ENCODE results near the gene PPP2R2B.

Gene PPP2R2B

DNA sequence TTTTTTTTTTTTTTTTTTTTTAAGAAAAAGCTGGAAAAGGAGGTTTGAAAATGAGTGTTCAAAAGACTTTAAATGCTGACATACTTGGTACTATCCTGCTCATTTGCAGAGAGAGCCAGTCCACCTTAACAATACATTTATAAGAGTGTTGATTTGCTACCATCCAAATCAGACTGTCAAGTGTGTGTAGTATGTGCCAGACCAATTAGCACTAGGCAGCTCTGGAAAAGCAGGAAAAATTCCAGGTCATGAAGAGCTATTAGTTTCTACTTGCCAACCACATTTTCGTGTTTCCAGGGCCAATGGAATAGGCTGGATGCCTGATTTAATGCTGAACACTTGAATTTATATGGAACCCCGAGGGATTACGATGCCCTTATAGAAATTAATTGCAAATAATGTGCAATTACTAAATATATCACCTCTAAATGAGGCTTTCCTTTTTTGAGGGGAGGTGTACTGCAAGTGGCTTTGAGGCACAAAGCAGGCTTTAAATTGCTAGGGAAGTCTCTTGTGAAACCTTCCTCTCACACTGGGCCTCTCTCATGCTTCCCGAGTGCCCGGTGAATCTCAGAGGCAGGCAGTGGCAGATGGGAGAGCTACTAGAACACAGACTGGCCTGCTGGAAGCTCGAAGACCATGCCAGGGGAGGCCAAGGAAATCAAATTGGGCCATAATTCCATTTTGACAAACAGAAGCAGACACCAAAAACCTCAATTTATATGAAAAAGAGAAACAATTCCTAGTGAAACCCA lies 178.7 kb downstream of the PPP2R2B start:
- DNase-seq (ENCODE audit: low spot score), result no peak

DNA sequence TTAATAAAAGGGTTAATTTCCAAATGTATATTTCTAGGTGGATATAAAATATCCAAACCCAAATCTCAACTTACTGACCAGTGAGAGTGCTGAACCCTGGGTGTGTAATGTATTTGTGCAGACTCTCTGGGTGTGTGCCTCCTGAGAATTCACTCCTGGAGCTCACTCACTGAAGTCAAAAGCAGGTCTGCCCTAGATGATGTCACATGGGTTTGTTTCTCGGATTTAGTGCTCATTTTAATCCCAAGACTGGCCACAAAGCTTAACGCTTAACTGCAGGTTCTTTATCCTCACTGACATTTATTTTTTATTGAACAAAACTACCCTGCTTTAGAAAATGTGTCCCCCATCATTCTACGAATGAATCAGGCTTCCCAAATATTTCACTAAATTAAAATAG lies 179.4 kb downstream of the PPP2R2B start:
- DNase-seq (ENCODE audit: low spot score), result no peak

DNA sequence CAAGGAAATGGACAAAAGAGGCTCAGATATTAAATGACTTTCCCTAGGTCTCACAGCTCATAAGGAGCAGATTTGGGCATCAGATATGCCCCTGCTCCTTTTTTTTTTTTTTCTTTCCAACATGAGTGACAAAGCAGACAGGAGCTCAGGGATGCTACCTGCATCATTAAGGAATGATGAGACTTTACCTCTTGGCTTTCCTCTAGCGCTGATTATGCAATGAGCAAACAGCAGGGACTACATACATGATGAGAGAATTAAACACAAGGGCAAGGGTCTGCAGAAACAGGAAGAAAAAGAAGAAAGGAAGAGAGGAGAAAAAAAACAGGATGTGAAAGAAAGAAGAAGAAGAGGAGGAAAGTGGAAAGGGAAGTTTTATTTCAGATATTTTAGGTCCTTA lies 179.9 kb downstream of the PPP2R2B start:
- DNase-seq (ENCODE audit: low spot score), result no peak

DNA sequence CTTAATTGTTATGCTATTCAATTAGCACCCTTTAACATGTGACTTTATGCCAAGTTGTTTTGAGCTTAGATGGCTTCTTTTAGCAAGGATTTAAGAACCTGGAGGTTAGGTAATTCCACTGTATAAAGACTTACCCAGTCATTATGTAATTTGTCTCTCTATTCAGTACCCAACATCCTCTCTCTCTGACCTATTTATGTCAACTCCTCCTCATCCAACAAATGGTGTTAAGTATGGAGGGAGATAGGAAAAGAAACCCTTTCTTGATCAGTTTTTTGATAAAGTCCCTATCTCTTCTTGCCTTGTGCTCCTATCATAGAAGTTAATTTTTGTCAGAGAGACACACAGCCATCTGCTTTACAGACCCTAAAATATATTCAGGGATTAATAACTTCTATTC lies 181.3 kb downstream of the PPP2R2B start:
- DNase-seq (ENCODE audit: low spot score), result no peak

DNA sequence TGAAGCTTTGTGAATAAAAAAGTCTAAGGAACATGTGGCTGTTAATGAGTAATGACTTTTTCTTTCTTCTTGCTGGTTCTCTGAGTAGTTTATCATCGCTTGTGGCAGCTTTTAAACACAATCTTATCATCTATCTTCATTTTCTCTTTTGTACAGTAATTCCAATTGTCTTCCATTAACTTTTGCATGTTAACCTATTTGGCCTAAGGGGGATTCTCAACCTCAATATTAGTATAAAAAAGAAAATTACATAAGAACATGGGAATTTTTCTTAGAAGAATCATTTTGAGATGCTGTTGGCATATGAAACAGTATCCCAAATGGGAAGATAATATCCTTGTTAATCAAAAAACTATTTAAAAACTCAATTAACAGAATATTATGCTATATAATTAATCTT lies 182.9 kb downstream of the PPP2R2B start:
- no peak for DNase-seq (ENCODE audit: low spot score)

DNA sequence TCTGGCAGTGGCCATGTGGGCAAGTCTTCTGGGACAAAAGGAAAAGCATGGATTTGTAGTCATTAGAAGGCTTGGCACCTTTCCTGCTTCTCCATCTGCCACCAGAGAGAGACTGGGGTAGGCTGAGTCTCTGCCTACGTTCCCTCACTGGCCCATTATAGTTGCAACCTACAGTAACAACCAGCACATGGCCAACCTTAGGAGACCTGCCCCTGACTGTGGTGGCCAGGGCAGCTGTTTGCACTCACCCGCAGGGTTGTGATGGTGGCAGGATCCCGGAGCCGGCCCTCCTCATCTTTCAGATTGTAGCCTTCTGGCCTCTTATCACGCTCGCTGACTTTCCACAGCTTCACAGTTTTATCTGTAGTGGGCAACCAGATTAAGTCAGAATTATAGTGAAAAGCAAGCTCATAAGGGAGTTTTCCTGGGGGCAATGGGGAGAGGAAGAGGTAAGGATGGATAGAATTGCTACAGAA lies 187.6 kb downstream of the PPP2R2B start:
- DNase-seq (ENCODE audit: low spot score), result no peak

DNA sequence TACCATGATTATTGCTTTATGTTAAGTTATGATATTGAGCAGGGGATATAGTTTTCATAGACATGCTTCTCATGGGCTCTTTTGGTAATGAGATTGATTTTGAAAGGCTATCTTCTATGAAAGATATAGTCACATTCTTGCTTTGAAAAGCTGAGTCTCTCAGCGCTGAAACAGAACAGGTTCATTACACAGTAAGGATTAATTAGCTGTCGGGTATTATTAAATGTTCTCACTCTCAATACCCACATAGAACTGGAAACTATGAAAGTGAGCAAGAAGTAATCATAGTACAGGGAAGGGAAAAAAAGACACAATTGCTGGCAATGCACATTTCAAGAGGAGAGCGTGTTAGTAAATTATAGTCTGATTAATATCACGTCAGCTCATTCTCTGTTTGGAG lies 190.9 kb downstream of the PPP2R2B start:
- DNase-seq (ENCODE audit: low spot score), result no peak

DNA sequence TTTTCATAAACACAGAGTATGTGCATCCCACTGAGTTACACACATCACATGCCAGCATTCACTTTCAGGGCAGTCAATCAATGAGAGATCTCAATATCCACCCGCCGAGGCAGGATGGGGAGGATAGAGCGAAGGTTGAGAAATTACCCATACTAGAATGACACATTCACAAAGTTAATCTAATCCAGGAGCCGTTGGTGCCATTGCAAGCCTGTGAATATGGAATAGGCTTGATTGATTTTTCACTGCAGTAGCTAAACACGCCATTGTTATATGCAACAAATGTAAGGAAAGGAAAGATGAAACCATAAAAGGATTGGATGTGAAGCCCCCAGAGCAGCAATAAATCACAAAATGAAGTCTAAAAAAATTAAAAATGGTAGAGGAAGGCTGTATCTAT lies 194.7 kb downstream of the PPP2R2B start:
- DNase-seq (ENCODE audit: low spot score), result no peak

DNA sequence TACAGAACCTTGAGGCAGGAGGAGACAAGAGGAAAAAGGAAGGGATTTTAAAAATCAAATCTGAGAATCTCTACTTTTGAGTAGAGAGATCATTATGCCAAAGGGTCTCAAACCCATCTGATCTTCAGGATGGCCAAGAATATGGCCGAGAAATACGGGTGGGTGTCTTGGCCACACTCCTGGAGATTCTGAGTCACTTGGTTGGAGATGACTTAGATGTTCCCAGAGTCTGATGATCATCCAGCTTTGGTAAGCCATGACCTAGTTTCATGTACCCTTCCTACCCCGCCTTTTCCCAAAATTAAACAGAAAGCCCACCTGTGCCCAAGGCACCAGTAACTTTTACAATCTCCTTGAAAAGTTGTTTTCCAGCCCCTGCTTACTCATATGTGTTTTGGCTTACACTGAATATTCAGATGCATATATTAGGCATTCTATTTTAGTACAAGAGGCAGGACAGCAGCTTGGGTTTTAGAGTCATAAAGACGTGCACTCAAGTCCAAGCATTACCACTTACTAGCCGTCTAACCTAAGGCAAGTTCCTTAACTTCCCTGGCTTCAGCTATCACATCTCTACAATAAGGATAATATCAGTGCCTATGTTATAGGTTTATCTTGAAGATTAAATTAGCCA lies 195.5 kb downstream of the PPP2R2B start:
- no peak for DNase-seq (ENCODE audit: low spot score)

DNA sequence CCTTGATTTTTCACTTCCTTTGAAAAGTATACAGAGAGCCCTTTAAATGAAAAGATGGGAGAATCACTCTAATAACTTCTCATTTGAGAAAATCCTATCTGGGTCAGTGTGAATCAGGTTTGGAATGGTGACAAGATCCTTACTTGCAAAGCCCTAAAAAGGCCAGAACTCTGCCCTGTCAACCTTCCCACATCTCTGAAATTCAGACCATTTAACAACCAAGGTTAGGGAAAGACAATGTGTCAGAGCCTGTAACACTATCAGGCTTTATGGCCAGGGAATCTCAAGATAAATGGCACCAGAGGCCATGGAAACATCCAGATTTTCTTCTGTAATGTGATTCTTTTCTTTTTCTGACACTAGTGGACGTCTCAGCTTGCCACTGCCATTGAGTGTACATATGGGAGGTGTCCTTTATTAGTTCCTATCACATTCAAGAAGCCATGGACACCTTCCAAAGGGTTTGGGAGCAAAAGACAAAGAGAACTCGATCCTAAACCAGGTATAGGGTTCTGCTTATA lies 196.9 kb downstream of the PPP2R2B start:
- DNase-seq (ENCODE audit: low spot score), result no peak

DNA sequence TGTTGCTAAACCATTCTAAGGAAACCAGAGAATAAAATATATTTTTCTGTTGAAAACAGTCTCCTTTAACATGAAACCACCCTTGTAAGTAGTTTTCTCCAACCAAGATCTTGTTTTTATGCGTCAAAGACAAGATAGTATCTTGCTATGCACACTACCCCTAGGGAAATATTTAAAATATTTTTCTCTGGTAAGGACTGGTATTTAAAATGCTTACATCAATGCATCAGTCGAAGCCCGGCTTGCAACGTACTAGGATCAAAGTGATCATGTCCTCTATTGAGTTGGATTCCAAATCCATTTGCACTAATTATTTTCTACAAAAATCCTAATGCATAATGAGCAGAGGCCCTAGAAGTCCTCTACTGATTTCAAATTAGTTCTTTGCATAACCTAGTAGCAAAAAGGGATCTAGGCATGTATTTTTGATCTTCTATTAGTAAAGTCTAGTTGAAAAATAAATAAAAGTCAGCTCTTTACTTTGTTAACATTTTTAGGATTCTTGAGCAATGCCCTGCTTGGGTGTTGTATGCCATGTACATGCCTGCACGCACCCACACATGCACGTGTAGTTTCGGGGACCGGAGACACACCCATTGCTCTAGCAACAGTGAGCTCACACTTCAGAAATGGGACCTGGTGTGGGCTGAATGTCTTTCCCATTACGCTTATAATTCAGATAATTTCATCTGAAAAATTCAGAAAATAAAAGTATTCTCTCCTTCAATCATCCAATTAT lies 197.5 kb downstream of the PPP2R2B start:
- DNase-seq (ENCODE audit: low spot score), result no peak

DNA sequence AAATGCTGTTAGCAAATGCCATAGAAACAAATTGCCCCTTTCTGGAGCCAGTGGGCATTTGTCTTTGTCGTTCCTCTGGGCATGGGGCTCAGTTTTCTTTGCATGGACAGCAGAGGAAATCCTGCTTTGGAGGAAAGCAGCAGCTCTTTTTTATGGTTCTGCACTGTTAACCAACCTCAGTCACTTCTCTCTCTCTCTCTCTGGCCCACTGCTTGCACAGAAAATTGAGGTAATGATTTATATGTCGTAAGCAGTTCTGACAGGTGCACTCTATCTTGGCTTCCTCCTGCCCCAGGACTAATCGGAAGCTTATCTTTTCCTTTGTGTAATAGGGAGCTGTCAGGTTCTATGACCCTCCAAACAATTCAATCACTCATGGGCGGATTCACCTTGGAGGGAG lies 202.9 kb downstream of the PPP2R2B start:
- DNase-seq (ENCODE audit: low spot score), result no peak

DNA sequence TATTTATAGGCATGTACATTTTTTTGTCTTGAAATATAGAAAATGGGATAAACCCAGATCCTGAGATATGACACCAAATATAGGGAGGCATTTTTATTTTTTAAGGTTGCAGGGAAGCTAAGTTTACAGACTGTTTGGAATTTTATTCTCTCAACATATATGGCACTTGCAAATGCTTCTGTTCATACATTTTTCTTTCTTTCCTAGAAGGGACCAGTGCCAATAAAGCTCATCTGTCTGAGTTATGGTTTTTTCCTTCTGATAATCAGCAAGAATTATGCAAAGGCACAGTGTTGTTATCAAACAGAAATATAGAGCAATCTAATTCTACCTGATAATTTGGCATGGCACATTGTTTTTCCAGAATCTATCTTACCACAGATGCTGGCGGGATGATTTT lies 205.7 kb downstream of the PPP2R2B start:
- DNase-seq (ENCODE audit: low spot score), result no peak

DNA sequence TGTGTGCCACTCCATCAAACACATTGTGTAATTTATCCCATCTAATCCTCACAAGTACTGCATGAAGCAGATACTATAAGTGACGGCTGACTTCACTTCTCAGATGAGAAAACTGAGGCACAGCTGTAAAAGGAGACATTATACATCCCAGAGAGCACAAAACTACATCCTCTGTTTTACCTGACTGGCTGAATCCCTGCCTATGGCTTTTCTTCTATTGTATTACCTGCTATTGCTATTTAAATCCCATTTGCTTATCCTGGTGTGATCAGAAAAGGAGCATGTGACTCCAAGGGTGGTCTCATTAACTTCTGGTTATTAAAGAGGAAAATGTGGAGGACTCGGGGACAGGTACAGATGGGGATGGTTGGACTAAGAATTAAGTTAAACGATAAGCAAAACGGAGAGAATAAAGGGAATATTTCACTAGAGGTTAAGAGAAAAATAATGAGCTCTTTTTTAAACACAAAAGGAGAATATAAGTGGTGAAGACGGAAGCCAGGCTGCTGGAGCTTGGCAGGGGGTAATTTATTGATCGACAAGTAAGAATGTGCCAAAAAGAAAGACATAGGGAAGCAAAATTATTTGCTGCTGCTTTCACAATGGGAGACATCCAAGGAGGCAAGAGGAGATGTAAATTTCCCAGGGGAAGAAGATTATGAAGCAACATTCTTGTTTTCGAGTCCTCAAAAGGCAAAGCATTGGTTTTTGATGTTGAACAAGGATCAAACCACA lies 206.8 kb downstream of the PPP2R2B start:
- DNase-seq (ENCODE audit: low spot score), result no peak

DNA sequence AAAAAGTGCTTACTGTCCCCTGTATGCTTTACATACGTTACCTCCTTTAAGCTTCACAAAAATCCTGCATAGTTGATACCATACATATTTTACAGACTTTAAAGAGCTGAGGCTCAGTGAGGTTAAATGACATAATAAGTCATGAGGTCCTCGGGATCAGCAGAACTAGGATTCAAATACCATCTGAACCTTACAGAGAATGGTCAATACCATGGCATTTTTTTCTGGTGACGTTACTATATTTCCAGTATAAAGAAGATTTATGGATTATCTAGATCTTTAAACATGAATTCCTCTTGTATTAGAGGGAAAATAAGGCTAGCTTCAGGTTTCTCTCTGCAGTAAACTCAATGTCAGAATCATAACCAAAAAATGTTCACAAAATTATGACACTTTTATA lies 208.9 kb downstream of the PPP2R2B start:
- no peak for DNase-seq (ENCODE audit: low spot score)

DNA sequence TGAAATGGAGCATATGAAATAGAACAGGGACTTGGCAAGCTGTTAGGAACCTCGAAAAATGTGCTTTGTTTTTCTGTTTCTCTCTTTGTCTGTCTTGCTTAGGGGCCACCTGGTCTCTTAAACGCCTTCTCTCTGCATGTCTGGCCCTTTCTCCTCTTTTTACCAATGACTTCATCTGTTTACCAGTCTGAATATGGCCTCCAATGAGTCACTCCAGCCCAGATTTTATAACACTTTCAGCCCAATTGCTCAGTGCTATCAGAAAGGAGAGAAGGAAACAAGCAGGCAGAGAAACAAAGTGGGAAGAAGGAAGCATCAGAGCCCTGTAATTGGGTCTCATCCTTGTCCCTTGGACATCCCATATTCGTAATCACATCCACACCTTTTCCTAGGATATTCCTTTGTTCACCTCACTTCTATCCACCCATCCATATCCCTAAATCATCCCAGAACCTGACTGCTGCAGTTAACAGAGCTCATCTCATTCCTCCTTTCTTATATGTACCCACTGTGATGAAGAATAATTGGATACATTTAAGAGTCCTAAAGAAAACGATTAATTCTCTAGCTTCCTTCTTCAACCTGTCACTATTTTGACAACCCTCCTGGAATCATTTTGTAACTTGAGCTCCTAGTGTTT lies 210.8 kb downstream of the PPP2R2B start:
- DNase-seq (ENCODE audit: low spot score), result no peak

DNA sequence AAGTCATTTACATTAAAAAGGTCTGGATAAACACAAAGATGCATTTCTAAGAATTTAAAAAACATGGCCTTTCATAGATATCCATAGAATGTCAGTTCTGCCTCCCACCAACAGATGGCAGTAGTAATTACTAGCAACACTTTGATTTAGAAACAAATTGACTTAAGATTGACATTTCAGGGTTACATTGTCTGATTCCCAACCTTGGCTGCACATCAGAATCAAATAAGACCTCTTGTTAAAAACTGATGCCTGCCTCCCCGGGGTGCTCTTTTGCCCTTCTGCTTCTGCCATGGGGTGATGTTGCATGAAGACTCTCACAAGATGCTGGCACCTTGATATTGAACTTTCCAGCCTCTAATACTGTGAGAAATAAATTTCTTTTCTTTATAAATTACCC lies 216.3 kb downstream of the PPP2R2B start:
- no peak for DNase-seq (ENCODE audit: low spot score)

DNA sequence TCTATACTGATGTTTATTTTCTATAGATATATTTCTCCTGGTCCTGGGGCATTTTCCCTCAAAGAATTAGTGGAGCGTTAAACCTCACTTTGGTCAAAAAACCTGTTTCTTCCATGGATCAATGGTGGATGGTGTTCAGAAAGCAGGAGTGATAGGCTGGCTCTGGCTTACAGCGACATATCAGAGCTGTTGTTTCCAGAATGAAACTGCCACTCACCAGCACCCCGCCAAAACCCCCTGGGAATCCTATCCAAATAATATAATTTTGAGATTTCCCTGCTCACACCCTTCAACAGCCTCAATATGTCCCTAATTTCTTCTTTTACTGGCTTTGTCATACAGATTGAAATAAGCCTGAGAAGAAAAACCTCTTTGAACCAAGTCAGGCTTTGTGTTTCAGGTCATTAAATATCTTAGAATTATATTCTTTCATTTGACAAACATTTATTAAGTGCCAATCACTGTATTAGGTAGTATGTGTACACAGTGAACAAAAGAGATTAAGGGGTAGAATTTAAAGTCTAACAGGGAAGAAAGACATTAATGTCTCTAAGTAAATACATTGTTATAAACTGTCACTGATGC lies 218.1 kb downstream of the PPP2R2B start:
- DNase-seq (ENCODE audit: low spot score), result no peak

DNA sequence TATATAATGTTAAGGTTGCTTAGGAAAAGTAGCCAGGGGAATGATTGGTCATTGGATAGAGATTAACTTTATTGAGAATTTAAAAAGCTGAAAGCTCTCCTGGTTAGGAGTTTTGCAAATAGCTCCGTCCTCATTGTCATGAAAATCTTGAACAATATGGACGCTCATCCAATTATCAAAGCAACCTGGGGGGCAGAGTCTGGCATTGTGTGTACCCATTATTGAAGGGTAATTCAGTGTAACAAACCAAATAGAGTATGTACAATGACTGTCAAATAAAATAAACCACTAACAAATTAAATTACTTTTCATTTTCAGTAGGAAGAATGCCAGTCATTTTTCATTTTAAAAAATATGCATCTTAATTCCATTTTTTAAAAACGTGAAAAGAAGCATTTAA lies 218.6 kb downstream of the PPP2R2B start:
- DNase-seq (ENCODE audit: low spot score), result no peak

DNA sequence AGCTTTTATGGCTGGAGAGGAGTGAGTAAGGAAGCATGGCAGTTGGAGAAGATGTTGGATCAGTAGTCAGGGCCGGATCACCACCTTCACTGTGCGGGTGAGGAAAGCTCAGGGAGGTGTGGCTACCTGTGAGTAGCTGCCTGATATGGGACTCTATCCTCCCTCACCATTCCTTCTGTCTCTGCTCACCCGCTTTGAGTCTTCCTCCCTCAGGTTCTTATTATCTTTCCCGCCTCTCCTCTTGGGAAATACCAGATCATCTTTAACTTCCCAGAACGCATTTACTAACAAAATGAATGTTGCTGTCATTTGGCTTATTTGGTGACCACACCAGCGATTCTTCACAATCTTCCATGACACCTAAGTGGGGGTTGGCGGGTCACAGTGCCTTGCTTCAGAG lies 221.9 kb downstream of the PPP2R2B start:
- DNase-seq (ENCODE audit: low spot score), result no peak

DNA sequence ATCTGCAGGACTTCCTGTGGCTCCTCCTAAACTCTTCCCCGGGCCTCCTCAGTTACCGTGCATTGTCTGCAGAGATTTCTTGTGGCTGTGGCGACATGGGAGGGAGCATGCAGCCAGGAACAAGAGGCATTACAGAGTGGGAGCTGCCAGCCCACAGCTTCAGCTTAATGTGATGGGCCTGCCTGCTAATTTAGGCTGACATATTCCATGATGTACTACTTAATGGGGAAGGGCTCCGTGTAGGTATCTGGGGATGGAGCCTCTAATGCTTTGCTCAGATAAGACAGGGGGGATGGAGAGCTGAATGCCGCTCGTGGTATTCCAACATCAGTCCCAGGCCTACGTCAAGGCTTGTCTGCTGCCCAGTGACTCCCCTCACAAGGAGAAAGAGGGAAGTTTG lies 225.0 kb downstream of the PPP2R2B start:
- DNase-seq (ENCODE audit: low spot score), result no peak

All from ecto neural progenitor cell (in vitro differentiated cells).